CD4-positive, alpha-beta T cell treated with Interferon gamma for 1 hour (primary cell): Measurements from ENCODE around the gene FAM168A.

Experiments used
- DNase-seq: peaks from one replicate; pipeline ENCODE4 v3.0.0-alpha.2; 2020

Gene FAM168A

GRCh38 chr11:73397468-73398131, 200.3 kb downstream of the FAM168A start:
- no peak for DNase-seq

GRCh38 chr11:73396985-73397384, 200.9 kb downstream of the FAM168A start:
- DNase-seq, result no peak

GRCh38 chr11:73396251-73396930, 201.5 kb downstream of the FAM168A start:
- DNase-seq, result no peak

GRCh38 chr11:73395297-73396208, 202.4 kb downstream of the FAM168A start:
- DNase-seq, result no peak

GRCh38 chr11:73394416-73395296, 203.3 kb downstream of the FAM168A start:
- no peak for DNase-seq

- DNase-seq, result peak; percentile 60
These were observed 204.2 kb downstream of the FAM168A start for GRCh38 chr11:73393479-73394415.

- no peak for DNase-seq
These were observed 204.9 kb downstream of the FAM168A start for GRCh38 chr11:73393011-73393380.

GRCh38 chr11:73392108-73393010, 205.6 kb downstream of the FAM168A start:
- no peak for DNase-seq

- no peak for DNase-seq
These were observed 206.2 kb downstream of the FAM168A start for GRCh38 chr11:73391665-73392064.

- no peak for DNase-seq
These were observed 207.0 kb downstream of the FAM168A start for GRCh38 chr11:73390601-73391565.

- DNase-seq, result no peak
These were observed 208.0 kb downstream of the FAM168A start for GRCh38 chr11:73389916-73390315.

- no peak for DNase-seq
These were observed 208.8 kb downstream of the FAM168A start for GRCh38 chr11:73389134-73389525.

GRCh38 chr11:73388265-73389133, 209.4 kb downstream of the FAM168A start:
- DNase-seq, result no peak

- no peak for DNase-seq
These were observed 210.2 kb downstream of the FAM168A start for GRCh38 chr11:73387594-73388264.

GRCh38 chr11:73386546-73386945, 211.4 kb downstream of the FAM168A start:
- no peak for DNase-seq

- peak; percentile 71 for DNase-seq
These were observed 211.9 kb downstream of the FAM168A start for GRCh38 chr11:73386016-73386415.
